Measurements from ENCODE around the gene PHETA1.
"Not testable (repeated sequence)": the region's sequence is repeated elsewhere in the genome, so short reads cannot be mapped to it uniquely, and the experiment has no call there.

- TF ChIP-seq CTCF (IDR thresholded peaks at IDR 0.05; ENCODE audit: borderline replicate concordance, extremely low read depth, low read length, poor library complexity, severe bottlenecking); EZH2 (IDR thresholded peaks at IDR 0.05; ENCODE audit: borderline replicate concordance, low read depth, low read length, severe bottlenecking): not testable (repeated sequence)
Observed at GRCh38 chr12:111340680-111341079, 28.2 kb downstream of the PHETA1 start.

Measured in DND-41 (cell line).